ENCODE results near the gene ZNF451.
"Not testable (repeated sequence)": the region's sequence is repeated elsewhere in the genome, so short reads cannot be mapped to it uniquely, and the experiment has no call there.

ZNF451 gene

DNA sequence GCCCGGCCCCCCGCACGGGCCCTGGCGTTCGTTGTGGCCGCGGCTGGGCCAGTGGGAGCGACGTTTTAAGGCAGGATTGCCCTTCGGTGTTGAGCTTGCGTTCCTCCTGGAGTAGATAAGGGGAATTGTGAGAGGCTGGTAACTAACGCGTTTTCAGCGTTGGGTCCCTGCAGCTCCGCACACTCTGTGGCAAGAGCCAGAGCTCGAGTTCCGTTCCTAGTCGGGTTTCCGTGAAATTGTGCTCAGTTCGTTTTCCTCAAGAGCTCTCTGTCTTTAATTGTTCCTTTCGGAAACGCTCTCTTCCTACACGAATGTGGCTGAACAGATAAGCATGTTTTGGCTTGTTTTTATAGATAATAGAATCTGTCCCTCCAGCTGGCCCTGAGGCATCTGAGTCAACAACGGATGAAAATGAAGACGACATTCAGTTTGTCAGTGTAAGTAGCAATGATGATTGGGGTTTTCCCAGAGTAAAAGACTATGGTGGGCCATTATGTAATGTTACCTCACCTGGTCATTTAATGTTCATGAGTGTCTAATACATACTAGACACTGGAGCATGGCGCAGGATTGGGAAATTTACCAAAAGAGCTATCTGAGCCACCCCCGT is 575 bp downstream of the ZNF451 start:
- H3K27me3 ChIP-seq (ENCODE audit: control insufficient read depth in 5 of 5, insufficient read depth in 4 of 5, low read length in 5 of 5); H3K9ac ChIP-seq (ENCODE audit: low read length in 5 of 5); H3K4me3 ChIP-seq (ENCODE audit: low read depth in 1 of 5, low read length in 5 of 5); H3K36me3 ChIP-seq (ENCODE audit: control insufficient read depth in 5 of 5, insufficient read depth in 5 of 5, low read length in 5 of 5); H3K9me3 ChIP-seq (ENCODE audit: control insufficient read depth in 5 of 5, low read length in 5 of 5): not testable (repeated sequence)
- Histone ChIP-seq H3K27ac (ENCODE audit: low read depth, low read length) (peak overlapping the region; percentile 54), H3K4me1 (ENCODE audit: control insufficient read depth in 5 of 5, insufficient read depth in 5 of 5, low read length in 5 of 5) (peaks cover 2 to 26% (median 22%) of the 10 kb centered on the region in 5 donors)

- H3K4me3 ChIP-seq (ENCODE audit: low read depth in 1 of 5, low read length in 5 of 5); H3K27ac ChIP-seq (ENCODE audit: low read depth, low read length); H3K27me3 ChIP-seq (ENCODE audit: control insufficient read depth in 5 of 5, insufficient read depth in 4 of 5, low read length in 5 of 5); H3K36me3 ChIP-seq (ENCODE audit: control insufficient read depth in 5 of 5, insufficient read depth in 5 of 5, low read length in 5 of 5); H3K9me3 ChIP-seq (ENCODE audit: control insufficient read depth in 5 of 5, low read length in 5 of 5): not testable (repeated sequence)
- Histone ChIP-seq H3K4me1 (ENCODE audit: control insufficient read depth in 5 of 5, insufficient read depth in 5 of 5, low read length in 5 of 5) (peaks cover 2 to 26% (median 22%) of the 10 kb centered on the region in 5 donors), H3K9ac (ENCODE audit: low read length in 5 of 5) (peak overlapping the region in 1 of 5 donors; percentile 19)
These were observed 1.4 kb downstream of the ZNF451 start for GRCh38 chr6:57091375-57091774.

GRCh38 chr6:57094689-57095088 is 4.7 kb downstream of the ZNF451 start:
- Histone ChIP-seq H3K9me3 (ENCODE audit: control insufficient read depth in 5 of 5, low read length in 5 of 5) (no peaks in the 10 kb centered on the region), H3K27me3 (ENCODE audit: control insufficient read depth in 5 of 5, insufficient read depth in 4 of 5, low read length in 5 of 5) (no peaks in the 10 kb centered on the region), H3K36me3 (ENCODE audit: control insufficient read depth in 5 of 5, insufficient read depth in 5 of 5, low read length in 5 of 5) (peaks cover 12 to 24% (median 14%) of the 10 kb centered on the region in 5 donors), H3K4me3 (ENCODE audit: low read depth in 1 of 5, low read length in 5 of 5) (no peak overlapping the region), H3K9ac (ENCODE audit: low read length in 5 of 5) (no peak overlapping the region), H3K4me1 (ENCODE audit: control insufficient read depth in 5 of 5, insufficient read depth in 5 of 5, low read length in 5 of 5) (peaks cover 0 to 21% (median 17%) of the 10 kb centered on the region in 5 donors), H3K27ac (ENCODE audit: low read depth, low read length) (no peak overlapping the region)

DNA sequence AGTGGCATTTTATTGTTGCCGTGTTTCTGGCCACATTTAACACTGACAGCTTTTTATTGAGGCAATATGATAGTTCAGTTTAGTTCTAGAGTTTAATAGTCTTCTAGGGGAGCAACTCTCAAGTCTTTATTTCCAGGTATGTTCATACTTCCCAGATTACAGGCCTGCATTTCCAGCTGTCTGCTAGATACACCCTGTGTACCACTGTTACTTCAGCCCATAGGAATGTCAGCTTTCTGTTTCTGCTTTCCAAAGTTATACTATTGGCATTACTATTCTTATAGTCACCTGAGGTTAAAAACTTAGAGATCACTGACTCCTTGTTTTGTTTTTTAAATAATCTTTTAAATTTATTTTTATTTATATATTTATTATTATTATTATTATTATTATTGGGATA is 7.6 kb downstream of the ZNF451 start:
- H3K27me3 ChIP-seq (ENCODE audit: control insufficient read depth in 5 of 5, insufficient read depth in 4 of 5, low read length in 5 of 5): no peaks in the 10 kb centered on the region
- H3K4me3 ChIP-seq (ENCODE audit: low read depth in 1 of 5, low read length in 5 of 5): no peak overlapping the region
- no peaks in the 10 kb centered on the region for H3K9me3 ChIP-seq (ENCODE audit: control insufficient read depth in 5 of 5, low read length in 5 of 5)
- H3K9ac ChIP-seq (ENCODE audit: low read length in 5 of 5): no peak overlapping the region
- peaks cover 35 to 50% (median 42%) of the 10 kb centered on the region in 5 donors for H3K36me3 ChIP-seq (ENCODE audit: control insufficient read depth in 5 of 5, insufficient read depth in 5 of 5, low read length in 5 of 5)
- no peak overlapping the region for H3K27ac ChIP-seq (ENCODE audit: low read depth, low read length)
- H3K4me1 ChIP-seq (ENCODE audit: control insufficient read depth in 5 of 5, insufficient read depth in 5 of 5, low read length in 5 of 5): peaks cover 0 to 10% (median 7%) of the 10 kb centered on the region in 5 donors

DNA sequence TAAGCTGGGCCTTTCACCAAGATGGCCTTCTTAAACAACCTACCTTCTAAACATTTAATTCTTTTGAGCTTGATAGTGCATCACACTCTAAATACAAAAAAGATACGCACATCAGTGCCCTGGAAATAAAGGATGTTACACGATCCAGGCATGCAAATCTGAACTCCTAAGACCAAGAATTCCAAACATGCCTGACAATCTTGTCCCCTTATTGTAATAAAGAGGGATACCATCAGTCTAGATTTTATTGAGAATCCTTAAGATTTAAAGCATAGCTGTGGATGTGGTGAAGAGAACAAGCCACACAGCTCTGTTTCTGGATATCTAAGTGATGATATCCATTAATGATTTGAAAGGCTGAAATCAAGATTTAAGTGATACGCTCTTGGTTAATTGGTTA is 13.0 kb downstream of the ZNF451 start:
- Histone ChIP-seq H3K36me3 (ENCODE audit: control insufficient read depth in 5 of 5, insufficient read depth in 5 of 5, low read length in 5 of 5) (peaks cover 47 to 58% (median 55%) of the 10 kb centered on the region in 5 donors), H3K4me3 (ENCODE audit: low read depth in 1 of 5, low read length in 5 of 5) (no peak overlapping the region), H3K27me3 (ENCODE audit: control insufficient read depth in 5 of 5, insufficient read depth in 4 of 5, low read length in 5 of 5) (no peaks in the 10 kb centered on the region), H3K9me3 (ENCODE audit: control insufficient read depth in 5 of 5, low read length in 5 of 5) (no peaks in the 10 kb centered on the region), H3K4me1 (ENCODE audit: control insufficient read depth in 5 of 5, insufficient read depth in 5 of 5, low read length in 5 of 5) (no peaks in the 10 kb centered on the region), H3K9ac (ENCODE audit: low read length in 5 of 5) (no peak overlapping the region), H3K27ac (ENCODE audit: low read depth, low read length) (no peak overlapping the region)

GRCh38 chr6:57104336-57104735 is 14.3 kb downstream of the ZNF451 start:
- no peak overlapping the region for H3K27ac ChIP-seq (ENCODE audit: low read depth, low read length)
- H3K36me3 ChIP-seq (ENCODE audit: control insufficient read depth in 5 of 5, insufficient read depth in 5 of 5, low read length in 5 of 5): peaks cover 40 to 50% (median 42%) of the 10 kb centered on the region in 5 donors
- H3K4me3 ChIP-seq (ENCODE audit: low read depth in 1 of 5, low read length in 5 of 5): no peak overlapping the region
- no peaks in the 10 kb centered on the region for H3K27me3 ChIP-seq (ENCODE audit: control insufficient read depth in 5 of 5, insufficient read depth in 4 of 5, low read length in 5 of 5)
- no peaks in the 10 kb centered on the region for H3K9me3 ChIP-seq (ENCODE audit: control insufficient read depth in 5 of 5, low read length in 5 of 5)
- peaks cover 0 to 3% (median 0%) of the 10 kb centered on the region in 5 donors for H3K4me1 ChIP-seq (ENCODE audit: control insufficient read depth in 5 of 5, insufficient read depth in 5 of 5, low read length in 5 of 5)
- no peak overlapping the region for H3K9ac ChIP-seq (ENCODE audit: low read length in 5 of 5)

DNA sequence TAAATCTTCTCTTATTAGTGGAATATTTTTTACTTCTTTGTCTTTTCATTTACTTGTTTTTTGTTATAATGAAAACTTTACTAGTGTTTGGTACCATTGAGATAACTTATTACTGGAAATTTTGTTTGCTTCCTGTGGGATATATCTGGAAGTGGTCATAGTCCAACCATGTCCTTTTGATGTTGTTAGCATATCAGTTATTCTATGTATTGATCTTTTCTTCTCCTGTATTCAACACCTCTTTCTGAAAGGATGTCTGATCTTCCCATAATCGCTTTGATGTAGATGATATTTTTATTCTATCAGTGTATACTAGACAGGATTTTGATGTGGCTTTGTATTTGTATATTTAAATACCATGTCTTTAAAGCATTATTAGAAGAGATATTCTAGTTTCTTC is 17.0 kb downstream of the ZNF451 start:
- H3K27ac ChIP-seq (ENCODE audit: low read depth, low read length): no peak overlapping the region
- no peak overlapping the region for H3K4me3 ChIP-seq (ENCODE audit: low read depth in 1 of 5, low read length in 5 of 5)
- no peaks in the 10 kb centered on the region for H3K27me3 ChIP-seq (ENCODE audit: control insufficient read depth in 5 of 5, insufficient read depth in 4 of 5, low read length in 5 of 5)
- H3K9me3 ChIP-seq (ENCODE audit: control insufficient read depth in 5 of 5, low read length in 5 of 5): no peaks in the 10 kb centered on the region
- peaks cover 0 to 7% (median 3%) of the 10 kb centered on the region in 5 donors for H3K4me1 ChIP-seq (ENCODE audit: control insufficient read depth in 5 of 5, insufficient read depth in 5 of 5, low read length in 5 of 5)
- peaks cover 14 to 27% (median 16%) of the 10 kb centered on the region in 5 donors for H3K36me3 ChIP-seq (ENCODE audit: control insufficient read depth in 5 of 5, insufficient read depth in 5 of 5, low read length in 5 of 5)
- no peak overlapping the region for H3K9ac ChIP-seq (ENCODE audit: low read length in 5 of 5)

DNA sequence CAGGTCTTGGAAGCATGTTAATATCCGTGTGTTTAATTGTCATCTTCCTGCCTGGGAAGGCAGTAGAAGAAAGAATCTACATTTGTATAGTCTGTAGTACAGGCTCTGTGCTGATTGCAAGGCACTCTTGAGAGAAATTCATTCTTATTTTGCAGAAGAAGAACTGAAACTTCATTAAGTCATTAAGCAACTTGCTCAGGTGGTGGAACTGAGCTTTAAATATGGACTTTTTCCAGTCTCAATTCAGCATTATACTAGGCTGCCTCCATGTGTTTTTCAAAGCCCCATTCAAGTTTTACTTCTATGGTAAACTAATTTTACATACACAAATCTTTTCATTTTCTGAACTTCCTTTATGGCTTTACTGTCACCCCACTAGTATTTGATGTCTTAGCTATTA is 18.7 kb downstream of the ZNF451 start:
- H3K9ac ChIP-seq (ENCODE audit: low read length in 5 of 5): no peak overlapping the region
- H3K4me1 ChIP-seq (ENCODE audit: control insufficient read depth in 5 of 5, insufficient read depth in 5 of 5, low read length in 5 of 5): peaks cover 0 to 7% (median 3%) of the 10 kb centered on the region in 5 donors
- H3K9me3 ChIP-seq (ENCODE audit: control insufficient read depth in 5 of 5, low read length in 5 of 5): no peaks in the 10 kb centered on the region
- H3K27me3 ChIP-seq (ENCODE audit: control insufficient read depth in 5 of 5, insufficient read depth in 4 of 5, low read length in 5 of 5): no peaks in the 10 kb centered on the region
- H3K4me3 ChIP-seq (ENCODE audit: low read depth in 1 of 5, low read length in 5 of 5): no peak overlapping the region
- H3K27ac ChIP-seq (ENCODE audit: low read depth, low read length): no peak overlapping the region
- H3K36me3 ChIP-seq (ENCODE audit: control insufficient read depth in 5 of 5, insufficient read depth in 5 of 5, low read length in 5 of 5): peaks cover 0 to 10% (median 2%) of the 10 kb centered on the region in 5 donors

DNA sequence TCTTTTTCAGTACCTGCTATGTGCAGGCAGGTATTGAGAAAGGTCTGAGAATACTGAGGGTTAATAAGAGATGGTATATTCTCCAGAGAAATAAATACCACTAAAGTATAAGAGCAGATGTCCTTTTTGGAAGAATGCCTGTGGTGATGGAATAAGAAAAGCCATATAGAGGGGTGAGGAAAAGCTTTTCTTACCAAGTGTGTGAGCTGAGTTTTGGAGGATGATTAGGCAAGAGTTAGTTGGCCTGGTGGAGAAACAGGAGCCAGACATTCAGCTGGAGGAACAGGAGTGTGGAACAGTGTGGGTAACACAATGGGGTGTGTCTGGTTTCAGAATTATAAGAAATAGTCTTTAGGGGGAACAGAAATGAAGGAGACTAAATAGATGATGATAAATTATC is 19.9 kb downstream of the ZNF451 start:
- Histone ChIP-seq H3K9me3 (ENCODE audit: control insufficient read depth in 5 of 5, low read length in 5 of 5) (no peaks in the 10 kb centered on the region), H3K4me3 (ENCODE audit: low read depth in 1 of 5, low read length in 5 of 5) (no peak overlapping the region)

GRCh38 chr6:57113105-57113504 is 23.1 kb downstream of the ZNF451 start:
- no peak overlapping the region for H3K9ac ChIP-seq (ENCODE audit: low read length in 5 of 5)
- H3K36me3 ChIP-seq (ENCODE audit: control insufficient read depth in 5 of 5, insufficient read depth in 5 of 5, low read length in 5 of 5): peaks cover 0 to 4% (median 0%) of the 10 kb centered on the region in 5 donors
- no peaks in the 10 kb centered on the region for H3K27me3 ChIP-seq (ENCODE audit: control insufficient read depth in 5 of 5, insufficient read depth in 4 of 5, low read length in 5 of 5)
- H3K9me3 ChIP-seq (ENCODE audit: control insufficient read depth in 5 of 5, low read length in 5 of 5): no peaks in the 10 kb centered on the region
- H3K27ac ChIP-seq (ENCODE audit: low read depth, low read length): no peak overlapping the region
- H3K4me3 ChIP-seq (ENCODE audit: low read depth in 1 of 5, low read length in 5 of 5): no peak overlapping the region
- H3K4me1 ChIP-seq (ENCODE audit: control insufficient read depth in 5 of 5, insufficient read depth in 5 of 5, low read length in 5 of 5): peaks cover 0 to 7% (median 3%) of the 10 kb centered on the region in 5 donors

More for the DNA sequence above, 19.9 kb downstream of the ZNF451 start:
- peaks cover 0 to 4% (median 0%) of the 10 kb centered on the region in 5 donors for H3K36me3 ChIP-seq (ENCODE audit: control insufficient read depth in 5 of 5, insufficient read depth in 5 of 5, low read length in 5 of 5)
- H3K9ac ChIP-seq (ENCODE audit: low read length in 5 of 5): no peak overlapping the region
- no peak overlapping the region for H3K27ac ChIP-seq (ENCODE audit: low read depth, low read length)
- no peaks in the 10 kb centered on the region for H3K27me3 ChIP-seq (ENCODE audit: control insufficient read depth in 5 of 5, insufficient read depth in 4 of 5, low read length in 5 of 5)
- H3K4me1 ChIP-seq (ENCODE audit: control insufficient read depth in 5 of 5, insufficient read depth in 5 of 5, low read length in 5 of 5): peaks cover 0 to 7% (median 3%) of the 10 kb centered on the region in 5 donors

Measured in subcutaneous abdominal adipose tissue (tissue), 5 donors.